Measurements from ENCODE around the gene SREK1. TPM values are rescaled to one million over a fixed set of nuclear protein-coding genes. Genes with fewer than 3 reads are reported as not detected.

The SREK1 gene
- total RNA-seq, 2 experiments from 2014 or later: 60.5 to 63.3 TPM

GRCh38 chr5:66224274-66224673 lies 80.2 kb downstream of the SREK1 start:
- H3K9me3 Mint-ChIP-seq: peaks cover 5% of the 10 kb centered on the region
- H3K4me3 Mint-ChIP-seq: no peak overlapping the region
- DNase-seq: no peak
- peaks cover 6% of the 10 kb centered on the region for H3K36me3 Mint-ChIP-seq
- no peaks in the 10 kb centered on the region for H3K27me3 Mint-ChIP-seq
- H3K4me1 Mint-ChIP-seq: no peaks in the 10 kb centered on the region
- H3K27ac Mint-ChIP-seq: no peak overlapping the region

GRCh38 chr5:66224773-66225553 lies 80.9 kb downstream of the SREK1 start:
- Mint-ChIP-seq H3K4me1 (no peaks in the 10 kb centered on the region), H3K27me3 (no peaks in the 10 kb centered on the region), H3K36me3 (peaks cover 6% of the 10 kb centered on the region), H3K27ac (no peak overlapping the region), H3K9me3 (peaks cover 5% of the 10 kb centered on the region), H3K4me3 (no peak overlapping the region)
- DNase-seq: no peak

GRCh38 chr5:66230551-66230950 lies 86.5 kb downstream of the SREK1 start:
- peaks cover 1% of the 10 kb centered on the region for H3K36me3 Mint-ChIP-seq
- H3K4me3 Mint-ChIP-seq: no peak overlapping the region
- no peaks in the 10 kb centered on the region for H3K9me3 Mint-ChIP-seq
- no peak for DNase-seq
- no peaks in the 10 kb centered on the region for H3K27me3 Mint-ChIP-seq
- H3K27ac Mint-ChIP-seq: no peak overlapping the region
- H3K4me1 Mint-ChIP-seq: no peaks in the 10 kb centered on the region

GRCh38 chr5:66231508-66231907 lies 87.4 kb downstream of the SREK1 start:
- H3K36me3 Mint-ChIP-seq: no peaks in the 10 kb centered on the region
- H3K27me3 Mint-ChIP-seq: no peaks in the 10 kb centered on the region
- H3K4me3 Mint-ChIP-seq: no peak overlapping the region
- H3K4me1 Mint-ChIP-seq: no peaks in the 10 kb centered on the region
- H3K27ac Mint-ChIP-seq: no peak overlapping the region
- DNase-seq: no peak
- no peaks in the 10 kb centered on the region for H3K9me3 Mint-ChIP-seq

GRCh38 chr5:66232275-66232674 lies 88.2 kb downstream of the SREK1 start:
- H3K36me3 Mint-ChIP-seq: no peaks in the 10 kb centered on the region
- no peaks in the 10 kb centered on the region for H3K27me3 Mint-ChIP-seq
- H3K27ac Mint-ChIP-seq: no peak overlapping the region
- H3K4me3 Mint-ChIP-seq: no peak overlapping the region
- no peaks in the 10 kb centered on the region for H3K9me3 Mint-ChIP-seq
- H3K4me1 Mint-ChIP-seq: no peaks in the 10 kb centered on the region
- no peak for DNase-seq

- Mint-ChIP-seq H3K4me1 (no peaks in the 10 kb centered on the region), H3K9me3 (no peaks in the 10 kb centered on the region), H3K27me3 (no peaks in the 10 kb centered on the region), H3K4me3 (no peak overlapping the region), H3K27ac (no peak overlapping the region), H3K36me3 (no peaks in the 10 kb centered on the region)
- DNase-seq: no peak
These were observed 88.8 kb downstream of the SREK1 start for GRCh38 chr5:66232706-66233445.

Other genes starting within 250 kb of the SREK1 start
- 10 to 100 TPM; 38.3 to 41.1 TPM for gene ERBIN, start 217.7 kb upstream of the SREK1 start, total RNA-seq

Measured in activated naive CD8-positive, alpha-beta T cell treated with anti-CD3 and anti-CD28 coated beads for 36 hours (primary cell).